Peyer's patch (tissue), 4 donors: ENCODE data around the gene FIGNL1.

ENCODE experiments used
- CTCF ChIP-seq, 6 experiments: fragments of 450-650 bp in 4 of 6; fragments of 200-600 bp in 2 of 6; sonication (generic) in 1 of 6; IDR thresholded peaks; one replicate each; pipeline ENCODE4 v1.5.1; 2017 to 2019; ENCODE audit warnings: antibody characterized with exemption in 6 of 6, mild to moderate bottlenecking in 3 of 6, moderate library complexity in 1 of 6
- POLR2A ChIP-seq, 2 donors: fragments of 450-650 bp; IDR thresholded peaks; one replicate each; pipeline ENCODE4 v1.5.1; 2017; ENCODE audit warnings: antibody characterized with exemption in 2 of 2, mild to moderate bottlenecking in 2 of 2, moderate library complexity in 2 of 2

- TF ChIP-seq CTCF (IDR thresholded peaks at IDR 0.05), result no peak
- no peak for TF ChIP-seq POLR2A (IDR thresholded peaks at IDR 0.05)
These were observed 37.2 kb downstream of the FIGNL1 start for GRCh38 chr7:50412973-50413372.
